Body of pancreas (tissue), 4 donors: ENCODE results near the gene CCDC33. TPM values are rescaled to one million over a fixed set of nuclear protein-coding genes. Genes with fewer than 3 reads are reported as not detected.

Experiments
- ATAC-seq: fragments of 150-250 bp; one replicate; pipeline ENCODE4 v1.9.1; 2016
- DNase-seq, 4 donors: peaks; one replicate each; pipeline ENCODE4 v3.0.0-alpha.2; 2019
- H3K27ac ChIP-seq, 4 donors: fragments of 200-600 bp; sonication (generic); 1 replicate in 3 of 4; 2 replicates in 1 of 4; pipeline versions ENCODE4 v1.5.1 to v1.6.1; 2016 to 2019; ENCODE audit warnings: mild to moderate bottlenecking in 1 of 4, mixed read lengths in 1 of 4, moderate library complexity in 1 of 4
- H3K27me3 ChIP-seq, 2 donors: fragments of 200-600 bp; sonication (generic); one replicate each; pipeline ENCODE4 v1.6.0; 2016; ENCODE audit warnings: mild to moderate bottlenecking in 1 of 2
- H3K36me3 ChIP-seq, 2 donors: fragments of 200-600 bp; sonication (generic); replicated peaks in 1 of 2; 2 replicates each; pipeline ENCODE4 v1.5.1; 2016; ENCODE audit warnings: low read depth in 2 of 2; ENCODE audit not compliant: insufficient read depth in 1 of 2
- H3K4me1 ChIP-seq: fragments of 200-600 bp; sonication (generic); one replicate; pipeline ENCODE4 v1.6.0; 2016
- H3K4me3 ChIP-seq, 2 donors: fragments of 200-600 bp; sonication (generic); 1 replicate in 1 of 2; 2 replicates in 1 of 2; pipeline ENCODE4 v1.5.1; 2016 to 2019
- H3K9me3 ChIP-seq, 3 donors: fragments of 200-600 bp; sonication (generic); 1 replicate in 2 of 3; 2 replicates in 1 of 3; pipeline ENCODE4 v1.5.1; 2016
- CTCF ChIP-seq, 7 experiments: fragments of 450-650 bp in 4 of 7; fragments of 200-600 bp in 3 of 7; sonication (generic) in 3 of 7; IDR thresholded peaks; one replicate each; pipeline ENCODE4 v1.5.1; 2016 to 2019; ENCODE audit warnings: antibody characterized with exemption in 7 of 7
- POLR2A ChIP-seq, 3 donors: fragments of 450-650 bp; IDR thresholded peaks; one replicate each; pipeline ENCODE4 v1.6.1; 2016; ENCODE audit warnings: antibody characterized with exemption in 3 of 3, mild to moderate bottlenecking in 2 of 3
- WGBS, 2 donors: methylation state at CpG; one replicate each; pipeline ENCODE4 v1.1.5; 2017; 5-methylcytosine and 5-hydroxymethylcytosine counted together
- intact Hi-C: fragments of 100-400 bp; cut with DNase I; formaldehyde crosslinking; loops from one replicate; pipeline ENCODE4 v1.15.1; 2023
- total RNA-seq, 2 donors: library from RNA; depleted of rRNA; stranded (reverse); fragments of >200 nt; gene quantifications; one replicate each; pipeline ENCODE4 v1.1.0, GENCODE V29; 2016

The CCDC33 gene
- total RNA-seq, 2 donors from 2014 or later: not detected

GRCh38 chr15:74317820-74318375 is 81.8 kb downstream of the CCDC33 start:
- ATAC-seq: peak; percentile 53
- no peaks in the 10 kb centered on the region for H3K9me3 ChIP-seq
- no peaks in the 10 kb centered on the region for H3K36me3 ChIP-seq
- intact Hi-C loops: no loop called here
- no peak for TF ChIP-seq CTCF (IDR thresholded peaks at IDR 0.05)
- TF ChIP-seq POLR2A (IDR thresholded peaks at IDR 0.05): no peak
- WGBS, 2 donors: 38 to 43% methylated on average over 8 of the region's 8 CpGs
- peak; percentile 41 to 68 (median 57) for DNase-seq
- peaks cover 16% of the 10 kb centered on the region for H3K4me1 ChIP-seq
- H3K4me3 ChIP-seq: no peak overlapping the region
- peak overlapping the region in 2 of 4 donors; percentile 18 to 57 for H3K27ac ChIP-seq
- no peaks in the 10 kb centered on the region for H3K27me3 ChIP-seq

GRCh38 chr15:74318376-74319137 is 82.4 kb downstream of the CCDC33 start:
- Histone ChIP-seq H3K4me1 (peaks cover 16% of the 10 kb centered on the region), H3K27ac (peak overlapping the region in 2 of 4 donors; percentile 18 to 57), H3K9me3 (no peaks in the 10 kb centered on the region), H3K4me3 (no peak overlapping the region), H3K27me3 (no peaks in the 10 kb centered on the region), H3K36me3 (no peaks in the 10 kb centered on the region)
- intact Hi-C loops: no loop called here
- TF ChIP-seq POLR2A (IDR thresholded peaks at IDR 0.05) (no peak), CTCF (IDR thresholded peaks at IDR 0.05) (no peak)
- ATAC-seq (no peak), DNase-seq (peak in 1 of 4 donors; percentile 17)
- 73 to 91% methylated on average over 4 to 6 of the region's 6 CpGs for WGBS, 2 donors

- intact Hi-C loops: no loop called here
Measured at GRCh38 chr15:74319138-74319460, 83.0 kb downstream of the CCDC33 start.

GRCh38 chr15:74319596-74320351 is 83.6 kb downstream of the CCDC33 start:
- Histone ChIP-seq H3K4me3 (no peak overlapping the region), H3K4me1 (peaks cover 16% of the 10 kb centered on the region), H3K27ac (no peak overlapping the region), H3K36me3 (no peaks in the 10 kb centered on the region), H3K27me3 (no peaks in the 10 kb centered on the region), H3K9me3 (no peaks in the 10 kb centered on the region)
- TF ChIP-seq CTCF (IDR thresholded peaks at IDR 0.05) (no peak), POLR2A (IDR thresholded peaks at IDR 0.05) (no peak)
- DNase-seq: no peak
- ATAC-seq: no peak
- intact Hi-C loops: no loop called here
- WGBS, 2 donors: 45% methylated on average over 4 to 8 of the region's 8 CpGs

More at GRCh38 chr15:74319138-74319460, 83.0 kb downstream of the CCDC33 start:
- Histone ChIP-seq H3K9me3 (no peaks in the 10 kb centered on the region), H3K27me3 (no peaks in the 10 kb centered on the region), H3K4me3 (no peak overlapping the region), H3K27ac (no peak overlapping the region), H3K36me3 (no peaks in the 10 kb centered on the region), H3K4me1 (peaks cover 16% of the 10 kb centered on the region)
- TF ChIP-seq POLR2A (IDR thresholded peaks at IDR 0.05) (no peak), CTCF (IDR thresholded peaks at IDR 0.05) (no peak)
- 59 to 75% methylated on average over 5 of the region's 5 CpGs for WGBS, 2 donors
- ATAC-seq (no peak), DNase-seq (no peak)
